GM19043 (cell line): Measurements from ENCODE around the gene HKDC1.
"Not testable (repeated sequence)": the region's sequence is repeated elsewhere in the genome, so short reads cannot be mapped to it uniquely, and the experiment has no call there.

Experiments used
- ATAC-seq: cut with Tn5 transposase; IDR thresholded peaks from one replicate; pipeline ENCODE4 v1.9.1; 2021; ENCODE audit warnings: low read depth; ENCODE audit not compliant: unreplicated experiment

HKDC1 gene

GRCh38 chr10:69242040-69242851 lies 22.1 kb downstream of the HKDC1 start:
- ATAC-seq, result no peak

- ATAC-seq, result no peak
Measured at GRCh38 chr10:69242852-69243212, 22.7 kb downstream of the HKDC1 start.

GRCh38 chr10:69243817-69244216 lies 23.7 kb downstream of the HKDC1 start:
- no peak for ATAC-seq

GRCh38 chr10:69246036-69246435 lies 25.9 kb downstream of the HKDC1 start:
- ATAC-seq, result no peak

- no peak for ATAC-seq
Measured at GRCh38 chr10:69246581-69247312, 26.6 kb downstream of the HKDC1 start.

DNA sequence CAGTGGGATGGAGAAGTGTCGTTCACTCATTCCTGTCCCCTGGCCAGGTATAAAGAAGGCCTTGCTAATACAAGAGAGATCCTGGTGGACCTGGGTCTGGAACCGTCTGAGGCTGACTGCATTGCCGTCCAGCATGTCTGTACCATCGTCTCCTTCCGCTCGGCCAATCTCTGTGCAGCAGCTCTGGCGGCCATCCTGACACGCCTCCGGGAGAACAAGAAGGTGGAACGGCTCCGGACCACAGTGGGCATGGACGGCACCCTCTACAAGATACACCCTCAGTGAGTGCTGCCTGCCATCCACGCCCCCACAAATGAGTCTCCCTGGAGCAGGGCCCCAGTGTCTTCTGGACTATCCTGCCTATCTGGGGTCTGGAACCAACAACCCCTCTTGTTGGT lies 27.2 kb downstream of the HKDC1 start:
- no peak for ATAC-seq

DNA sequence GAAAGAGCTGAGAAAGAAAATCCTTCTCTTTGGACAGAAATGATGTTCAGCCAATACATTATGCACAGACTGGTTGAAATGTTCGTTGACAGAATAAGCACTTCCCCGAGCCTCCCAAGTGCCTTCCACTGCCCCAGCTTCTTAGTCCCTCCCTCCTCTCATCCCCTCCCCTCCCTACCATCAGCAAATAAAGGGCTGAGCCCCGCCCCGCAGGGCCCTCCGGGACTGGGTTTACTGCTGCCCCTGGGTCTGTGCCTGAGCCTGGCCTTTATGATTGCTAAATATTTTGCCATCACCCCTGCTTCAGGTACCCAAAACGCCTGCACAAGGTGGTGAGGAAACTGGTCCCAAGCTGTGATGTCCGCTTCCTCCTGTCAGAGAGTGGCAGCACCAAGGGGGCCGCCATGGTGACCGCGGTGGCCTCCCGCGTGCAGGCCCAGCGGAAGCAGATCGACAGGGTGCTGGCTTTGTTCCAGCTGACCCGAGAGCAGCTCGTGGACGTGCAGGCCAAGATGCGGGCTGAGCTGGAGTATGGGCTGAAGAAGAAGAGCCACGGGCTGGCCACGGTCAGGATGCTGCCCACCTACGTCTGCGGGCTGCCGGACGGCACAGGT lies 28.1 kb downstream of the HKDC1 start:
- ATAC-seq, result no peak

GRCh38 chr10:69250041-69250440 lies 29.9 kb downstream of the HKDC1 start:
- no peak for ATAC-seq

DNA sequence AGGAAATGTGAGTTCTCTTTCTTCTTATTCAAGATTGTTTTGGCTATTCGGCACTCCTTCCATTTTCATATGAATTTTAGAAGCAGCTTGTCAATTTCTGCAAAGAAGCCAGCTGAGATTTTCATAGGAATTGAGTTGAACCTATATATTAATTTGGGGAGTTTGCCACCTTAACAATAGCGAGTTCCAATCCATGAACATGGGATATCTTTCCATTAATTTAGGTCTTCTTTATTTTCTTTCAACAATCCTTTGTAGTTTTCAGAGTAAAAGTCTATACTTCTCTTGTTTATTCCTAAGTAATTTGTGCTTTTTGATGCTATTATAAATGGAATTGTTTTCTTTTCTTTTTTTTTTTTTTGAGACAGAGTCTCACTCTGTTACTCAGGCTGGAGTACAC lies 31.3 kb downstream of the HKDC1 start:
- ATAC-seq, result not testable (repeated sequence)

DNA sequence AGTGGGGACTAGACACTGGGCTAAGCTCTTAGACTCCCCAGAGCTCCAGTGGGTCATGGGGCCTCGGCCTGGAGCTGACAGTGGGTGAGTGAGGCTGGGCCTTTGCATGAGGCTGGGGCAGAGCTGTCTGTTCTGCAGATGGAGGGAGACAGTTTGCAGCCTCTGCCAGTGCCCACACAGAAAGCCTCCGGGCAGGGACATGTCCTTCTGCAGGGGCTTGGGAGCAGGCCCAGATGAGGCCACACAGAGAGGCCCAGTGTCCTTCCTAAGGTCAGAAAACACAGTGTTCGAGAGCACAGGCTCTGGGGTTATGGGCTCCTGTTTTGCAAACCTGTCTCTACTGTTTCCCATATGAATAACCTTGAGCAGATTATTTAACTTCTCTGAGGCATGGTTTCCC lies 33.0 kb downstream of the HKDC1 start:
- ATAC-seq, result no peak

GRCh38 chr10:69254877-69255276 lies 34.7 kb downstream of the HKDC1 start:
- no peak for ATAC-seq

GRCh38 chr10:69259547-69260243 lies 39.6 kb downstream of the HKDC1 start:
- no peak for ATAC-seq

DNA sequence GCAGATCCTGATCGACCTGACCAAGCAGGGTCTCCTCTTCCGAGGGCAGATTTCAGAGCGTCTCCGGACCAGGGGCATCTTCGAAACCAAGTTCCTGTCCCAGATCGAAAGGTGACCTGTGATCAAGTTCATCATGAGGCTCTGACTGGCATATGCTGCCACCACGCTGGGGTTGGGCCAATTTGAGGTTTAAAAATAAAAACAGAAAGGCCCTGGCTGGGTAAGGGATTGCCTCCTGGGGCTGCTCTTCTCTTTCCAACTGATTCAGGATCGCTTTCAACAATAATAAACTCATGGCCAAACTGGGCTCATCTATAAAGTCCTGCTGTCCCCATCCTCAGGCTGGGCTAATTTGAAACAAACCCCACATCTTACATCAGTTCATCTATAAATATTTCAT lies 41.1 kb downstream of the HKDC1 start:
- no peak for ATAC-seq

- no peak for ATAC-seq
Measured at GRCh38 chr10:69262292-69262751, 42.2 kb downstream of the HKDC1 start.

GRCh38 chr10:69265521-69265920 lies 45.4 kb downstream of the HKDC1 start:
- ATAC-seq, result no peak

DNA sequence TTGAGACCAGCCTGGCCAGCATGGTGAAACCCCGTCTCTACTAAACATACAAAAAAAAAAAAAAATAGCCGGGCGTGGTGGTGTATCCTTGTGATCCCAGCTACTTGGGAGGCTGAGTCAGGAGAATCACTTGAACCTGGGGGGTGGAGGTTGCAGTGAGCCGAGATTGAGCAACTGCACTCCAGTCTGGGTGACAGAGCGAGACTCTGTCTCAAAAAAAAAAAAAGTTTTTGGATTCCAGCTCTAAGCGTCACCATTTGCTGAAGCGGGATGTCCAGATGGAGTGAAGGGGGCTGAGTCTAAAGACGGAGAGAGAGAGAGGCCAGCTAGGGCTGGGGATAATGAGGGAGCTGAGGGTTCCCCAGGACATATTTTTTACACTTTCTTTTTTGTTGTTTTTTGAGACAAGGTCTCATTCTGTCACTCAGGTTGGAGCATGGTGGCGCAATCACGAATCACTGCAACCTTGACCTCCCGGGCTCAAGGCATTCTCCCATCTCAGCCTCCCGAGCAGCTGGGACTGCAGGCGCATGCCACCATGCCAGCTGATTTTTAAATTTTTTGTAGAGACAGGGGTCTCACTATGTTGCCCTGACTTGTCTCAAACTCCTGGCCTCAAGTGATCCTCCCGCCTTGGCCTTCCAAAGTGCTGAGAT lies 48.8 kb downstream of the HKDC1 start:
- no peak for ATAC-seq

DNA sequence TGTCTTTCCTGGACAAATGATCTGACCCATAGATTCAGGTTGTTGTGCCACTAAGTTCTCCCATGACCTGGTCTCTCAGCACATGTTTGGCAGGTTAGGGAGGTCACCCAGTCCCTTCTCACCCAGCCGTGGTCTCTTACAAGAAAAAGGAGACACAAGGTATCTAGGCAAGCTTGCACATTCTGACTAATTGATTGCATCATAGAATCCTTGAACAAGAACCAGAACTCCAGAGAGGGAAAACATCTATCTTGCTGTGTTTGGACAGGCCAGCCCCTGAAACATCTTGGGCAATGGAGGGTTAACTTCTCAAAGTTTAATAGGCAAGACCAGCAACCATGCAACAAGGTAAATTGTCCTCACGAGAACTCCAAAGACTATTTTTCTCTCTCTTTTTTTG lies 49.6 kb downstream of the HKDC1 start:
- ATAC-seq, result no peak

DNA sequence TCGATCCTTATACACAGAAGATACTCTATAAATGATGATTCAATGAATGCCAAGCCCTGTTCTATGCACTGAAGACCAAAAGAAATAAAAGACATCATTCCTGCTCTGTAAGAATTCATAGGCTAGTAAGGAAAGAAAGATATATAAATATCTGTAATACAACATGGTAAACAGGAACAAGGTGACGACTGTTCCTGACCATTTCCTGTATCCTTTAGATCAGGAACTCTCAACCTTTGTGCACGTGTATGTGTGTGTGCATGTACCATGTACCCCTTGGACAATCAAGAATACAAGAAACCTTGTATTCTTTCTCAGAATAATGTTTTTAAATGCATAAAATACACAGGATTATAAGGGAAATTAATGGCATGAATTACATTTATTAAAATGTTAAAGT lies 50.9 kb downstream of the HKDC1 start:
- ATAC-seq, result no peak

- no peak for ATAC-seq
Measured at GRCh38 chr10:69272624-69273023, 52.5 kb downstream of the HKDC1 start.

- no peak for ATAC-seq
Measured at GRCh38 chr10:69275444-69275843, 55.3 kb downstream of the HKDC1 start.
